HepG2 (cell line): Measurements from ENCODE around the gene DEDD2. TPM values are rescaled to one million over a fixed set of nuclear protein-coding genes. Genes with fewer than 3 reads are reported as not detected.

ENCODE experiments used
- CBX2 ChIP-seq, 2 experiments: fragments of 200-600 bp in 1 of 2; sonication (generic); formaldehyde crosslinking in 1 of 2; IDR thresholded peaks; 2 replicates each; pipeline versions ENCODE4 v1.7.0 to v1.8.1; 2018 to 2022; ENCODE audit warnings: low read depth in 2 of 2, low read length in 1 of 2, mild to moderate bottlenecking in 1 of 2, missing genetic modification reagents in 1 of 2
- HMG20A ChIP-seq: IDR thresholded peaks from 2 replicates; pipeline ENCODE4 v1.6.1; 2016; ENCODE audit warnings: borderline replicate concordance
- KMT2A ChIP-seq: sonication (generic); formaldehyde crosslinking; IDR thresholded peaks from 2 replicates; pipeline ENCODE4 v1.4.0; 2020; ENCODE audit warnings: missing genetic modification reagents
- MEIS1 ChIP-seq: sonication (generic); formaldehyde crosslinking; IDR thresholded peaks from 2 replicates; pipeline ENCODE4 v1.9.0; 2021; ENCODE audit warnings: mild to moderate bottlenecking, missing genetic modification reagents, moderate library complexity, borderline replicate concordance
- MIER2 ChIP-seq: IDR thresholded peaks from 2 replicates; pipeline ENCODE4 v1.6.1; 2016; ENCODE audit warnings: missing biosample characterization, missing genetic modification reagents
- RNF2 ChIP-seq: fragments of 450-650 bp; conservative IDR thresholded peaks from 2 replicates; pipeline ENCODE4 v1.6.1; 2016; ENCODE audit warnings: low read depth
- ZNF329 ChIP-seq: sonication (generic); formaldehyde crosslinking; IDR thresholded peaks from 2 replicates; pipeline ENCODE4 v1.9.0; 2021; ENCODE audit warnings: low read depth, mild to moderate bottlenecking, missing genetic modification reagents
- ZNF589 ChIP-seq: sonication (generic); formaldehyde crosslinking; conservative IDR thresholded peaks from 2 replicates; pipeline ENCODE4 v1.8.0; 2022; ENCODE audit warnings: mild to moderate bottlenecking, moderate library complexity, missing genetic modification reagents
- polyA plus RNA-seq, 8 experiments: library from polyadenylated mRNA; depleted of rRNA in 3 of 8; stranded (reverse) in 7 of 8; unstranded in 1 of 8; fragments of >200 nt; fragmentation: Illumina TruSeq in 4 of 8; extraction: Trizol in 4 of 8; gene quantifications; 2 replicates each; pipeline versions ENCODE4 v1.2.1 to v1.2.3, GENCODE V29; 2011 to 2016; ENCODE audit warnings: low read depth in 4 of 8, missing spikeins in 1 of 8, mixed read lengths in 1 of 8; ENCODE audit not compliant: insufficient read depth in 1 of 8
- total RNA-seq, 5 experiments: library from RNA; depleted of rRNA; stranded (reverse); fragments of >200 nt; fragmentation: Illumina TruSeq; extraction: Trizol; gene quantifications; 2 replicates each; pipeline ENCODE4 v1.2.3, GENCODE V29; 2016; ENCODE audit warnings: low read depth in 1 of 5
- TF ChIP-seq, protein P1 (sequence below): sonication (generic); formaldehyde crosslinking; IDR thresholded peaks from 2 replicates; pipeline ENCODE4 v1.8.0; 2022; ENCODE audit warnings: mild to moderate bottlenecking, missing genetic modification reagents
- TF ChIP-seq, protein P2 (sequence below): sonication (generic); formaldehyde crosslinking; IDR thresholded peaks from 2 replicates; pipeline ENCODE4 v1.5.1; 2020; ENCODE audit warnings: mild to moderate bottlenecking, missing genetic modification reagents, borderline replicate concordance
- TF ChIP-seq, protein P3 (sequence below): IDR thresholded peaks from 2 replicates; pipeline ENCODE4 v1.6.1; 2016; ENCODE audit warnings: mild to moderate bottlenecking
- TF ChIP-seq, protein P4 (sequence below): IDR thresholded peaks from 2 replicates; pipeline ENCODE4 v1.6.1; 2016; ENCODE audit warnings: mild to moderate bottlenecking, missing biosample characterization, missing genetic modification reagents
- TF ChIP-seq, protein P5 (sequence below): sonication (generic); IDR thresholded peaks from 2 replicates; pipeline ENCODE4 v1.6.1; 2016; ENCODE audit warnings: low read depth, borderline replicate concordance
- TF ChIP-seq, protein P6 (sequence below): sonication (generic); formaldehyde crosslinking; IDR thresholded peaks from 2 replicates; pipeline ENCODE4 v1.4.0; 2020; ENCODE audit warnings: mild to moderate bottlenecking, low read depth, missing genetic modification reagents

DEDD2 gene
- total and polyA plus RNA-seq, 2 of the 13 experiments (the other 11 are each of a cell fraction or from before 2014, with no cell fraction given): 19.2 to 24.7 TPM

DNA sequence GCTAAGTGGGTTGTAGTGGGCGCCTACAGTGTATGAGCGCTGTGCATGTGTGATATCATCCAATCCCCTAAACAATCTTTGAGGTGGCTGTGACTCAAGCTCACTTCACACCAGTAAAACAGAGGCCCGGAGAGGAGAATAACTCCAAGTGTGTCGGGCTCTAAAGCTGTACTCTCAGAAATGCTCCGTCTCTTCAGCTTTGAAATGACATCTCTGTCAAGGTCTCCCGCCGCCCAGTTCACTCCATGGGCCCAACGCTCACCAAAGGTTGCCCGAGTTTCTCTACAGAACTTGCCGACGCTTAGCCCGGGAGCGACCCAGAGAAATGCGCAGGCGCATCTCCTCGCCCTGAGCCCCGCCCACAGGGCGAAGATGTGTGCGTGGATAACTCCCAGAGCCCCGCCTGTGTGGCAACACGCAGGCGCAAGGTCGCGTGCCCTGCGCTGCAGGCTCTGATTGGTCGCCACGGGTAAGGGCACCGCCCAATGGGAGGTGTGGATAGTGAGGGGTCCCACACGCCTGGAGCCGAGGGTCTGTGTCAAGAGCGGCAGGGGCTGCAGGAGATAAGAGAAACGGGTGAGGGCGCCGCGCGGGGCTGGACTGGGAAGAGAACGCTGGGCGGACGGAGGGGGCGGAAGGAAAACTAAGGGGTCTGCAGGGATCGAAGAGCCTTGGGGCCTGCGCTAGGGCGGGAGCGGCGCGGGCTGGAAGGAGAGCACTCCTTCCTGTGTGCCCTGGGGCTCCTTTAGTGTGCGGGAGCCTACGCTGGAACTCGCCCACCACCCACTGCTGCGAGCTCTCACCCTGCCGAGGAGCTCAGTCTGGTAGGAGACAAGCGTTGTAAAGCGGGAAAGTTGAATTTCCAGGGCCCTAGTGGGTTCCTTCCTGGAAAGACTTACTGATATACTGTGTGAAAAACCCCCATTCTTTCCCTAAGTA lies 2.6 kb upstream of the DEDD2 start, which contains the start of gene ZNF526 (continued):
- TF ChIP-seq, protein P1, sequence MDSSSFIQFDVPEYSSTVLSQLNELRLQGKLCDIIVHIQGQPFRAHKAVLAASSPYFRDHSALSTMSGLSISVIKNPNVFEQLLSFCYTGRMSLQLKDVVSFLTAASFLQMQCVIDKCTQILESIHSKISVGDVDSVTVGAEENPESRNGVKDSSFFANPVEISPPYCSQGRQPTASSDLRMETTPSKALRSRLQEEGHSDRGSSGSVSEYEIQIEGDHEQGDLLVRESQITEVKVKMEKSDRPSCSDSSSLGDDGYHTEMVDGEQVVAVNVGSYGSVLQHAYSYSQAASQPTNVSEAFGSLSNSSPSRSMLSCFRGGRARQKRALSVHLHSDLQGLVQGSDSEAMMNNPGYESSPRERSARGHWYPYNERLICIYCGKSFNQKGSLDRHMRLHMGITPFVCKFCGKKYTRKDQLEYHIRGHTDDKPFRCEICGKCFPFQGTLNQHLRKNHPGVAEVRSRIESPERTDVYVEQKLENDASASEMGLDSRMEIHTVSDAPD (CRISPR knock-in tag): no peak
- TF ChIP-seq ZNF329 (CRISPR knock-in tag) (no peak), HMG20A (CRISPR knock-in tag) (no peak), ZNF589 (CRISPR knock-in tag) (peak; percentile 69), MIER2 (CRISPR knock-in tag) (no peak; the same call in 1 of the 2 replicates), KMT2A (peak; percentile 70; the same call in 1 of the 2 replicates), CBX2 (IDR thresholded peaks at IDR 0.05; ENCODE audit: low read depth, low read length) (no peak), CBX2 (CRISPR knock-in tag; IDR thresholded peaks at IDR 0.05; ENCODE audit: low read depth) (no peak), RNF2 (0 out of 2 replicates have a peak, but pooled peaks have one; percentile 33), MEIS1 (CRISPR knock-in tag) (no peak; the same call in 1 of the 2 replicates)
- TF ChIP-seq, protein P2, sequence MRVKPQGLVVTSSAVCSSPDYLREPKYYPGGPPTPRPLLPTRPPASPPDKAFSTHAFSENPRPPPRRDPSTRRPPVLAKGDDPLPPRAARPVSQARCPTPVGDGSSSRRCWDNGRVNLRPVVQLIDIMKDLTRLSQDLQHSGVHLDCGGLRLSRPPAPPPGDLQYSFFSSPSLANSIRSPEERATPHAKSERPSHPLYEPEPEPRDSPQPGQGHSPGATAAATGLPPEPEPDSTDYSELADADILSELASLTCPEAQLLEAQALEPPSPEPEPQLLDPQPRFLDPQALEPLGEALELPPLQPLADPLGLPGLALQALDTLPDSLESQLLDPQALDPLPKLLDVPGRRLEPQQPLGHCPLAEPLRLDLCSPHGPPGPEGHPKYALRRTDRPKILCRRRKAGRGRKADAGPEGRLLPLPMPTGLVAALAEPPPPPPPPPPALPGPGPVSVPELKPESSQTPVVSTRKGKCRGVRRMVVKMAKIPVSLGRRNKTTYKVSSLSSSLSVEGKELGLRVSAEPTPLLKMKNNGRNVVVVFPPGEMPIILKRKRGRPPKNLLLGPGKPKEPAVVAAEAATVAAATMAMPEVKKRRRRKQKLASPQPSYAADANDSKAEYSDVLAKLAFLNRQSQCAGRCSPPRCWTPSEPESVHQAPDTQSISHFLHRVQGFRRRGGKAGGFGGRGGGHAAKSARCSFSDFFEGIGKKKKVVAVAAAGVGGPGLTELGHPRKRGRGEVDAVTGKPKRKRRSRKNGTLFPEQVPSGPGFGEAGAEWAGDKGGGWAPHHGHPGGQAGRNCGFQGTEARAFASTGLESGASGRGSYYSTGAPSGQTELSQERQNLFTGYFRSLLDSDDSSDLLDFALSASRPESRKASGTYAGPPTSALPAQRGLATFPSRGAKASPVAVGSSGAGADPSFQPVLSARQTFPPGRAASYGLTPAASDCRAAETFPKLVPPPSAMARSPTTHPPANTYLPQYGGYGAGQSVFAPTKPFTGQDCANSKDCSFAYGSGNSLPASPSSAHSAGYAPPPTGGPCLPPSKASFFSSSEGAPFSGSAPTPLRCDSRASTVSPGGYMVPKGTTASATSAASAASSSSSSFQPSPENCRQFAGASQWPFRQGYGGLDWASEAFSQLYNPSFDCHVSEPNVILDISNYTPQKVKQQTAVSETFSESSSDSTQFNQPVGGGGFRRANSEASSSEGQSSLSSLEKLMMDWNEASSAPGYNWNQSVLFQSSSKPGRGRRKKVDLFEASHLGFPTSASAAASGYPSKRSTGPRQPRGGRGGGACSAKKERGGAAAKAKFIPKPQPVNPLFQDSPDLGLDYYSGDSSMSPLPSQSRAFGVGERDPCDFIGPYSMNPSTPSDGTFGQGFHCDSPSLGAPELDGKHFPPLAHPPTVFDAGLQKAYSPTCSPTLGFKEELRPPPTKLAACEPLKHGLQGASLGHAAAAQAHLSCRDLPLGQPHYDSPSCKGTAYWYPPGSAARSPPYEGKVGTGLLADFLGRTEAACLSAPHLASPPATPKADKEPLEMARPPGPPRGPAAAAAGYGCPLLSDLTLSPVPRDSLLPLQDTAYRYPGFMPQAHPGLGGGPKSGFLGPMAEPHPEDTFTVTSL (CRISPR knock-in tag): peak; percentile 39; the same call in 1 of the 2 replicates
- TF ChIP-seq, protein P3, sequence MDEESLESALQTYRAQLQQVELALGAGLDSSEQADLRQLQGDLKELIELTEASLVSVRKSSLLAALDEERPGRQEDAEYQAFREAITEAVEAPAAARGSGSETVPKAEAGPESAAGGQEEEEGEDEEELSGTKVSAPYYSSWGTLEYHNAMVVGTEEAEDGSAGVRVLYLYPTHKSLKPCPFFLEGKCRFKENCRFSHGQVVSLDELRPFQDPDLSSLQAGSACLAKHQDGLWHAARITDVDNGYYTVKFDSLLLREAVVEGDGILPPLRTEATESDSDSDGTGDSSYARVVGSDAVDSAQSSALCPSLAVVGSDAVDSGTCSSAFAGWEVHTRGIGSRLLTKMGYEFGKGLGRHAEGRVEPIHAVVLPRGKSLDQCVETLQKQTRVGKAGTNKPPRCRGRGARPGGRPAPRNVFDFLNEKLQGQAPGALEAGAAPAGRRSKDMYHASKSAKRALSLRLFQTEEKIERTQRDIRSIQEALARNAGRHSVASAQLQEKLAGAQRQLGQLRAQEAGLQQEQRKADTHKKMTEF (CRISPR knock-in tag): peak; percentile 70
- TF ChIP-seq, protein P4, sequence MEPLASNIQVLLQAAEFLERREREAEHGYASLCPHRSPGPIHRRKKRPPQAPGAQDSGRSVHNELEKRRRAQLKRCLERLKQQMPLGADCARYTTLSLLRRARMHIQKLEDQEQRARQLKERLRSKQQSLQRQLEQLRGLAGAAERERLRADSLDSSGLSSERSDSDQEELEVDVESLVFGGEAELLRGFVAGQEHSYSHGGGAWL: peak; percentile 81; the same call in 1 of the 2 replicates
- TF ChIP-seq, protein P5, sequence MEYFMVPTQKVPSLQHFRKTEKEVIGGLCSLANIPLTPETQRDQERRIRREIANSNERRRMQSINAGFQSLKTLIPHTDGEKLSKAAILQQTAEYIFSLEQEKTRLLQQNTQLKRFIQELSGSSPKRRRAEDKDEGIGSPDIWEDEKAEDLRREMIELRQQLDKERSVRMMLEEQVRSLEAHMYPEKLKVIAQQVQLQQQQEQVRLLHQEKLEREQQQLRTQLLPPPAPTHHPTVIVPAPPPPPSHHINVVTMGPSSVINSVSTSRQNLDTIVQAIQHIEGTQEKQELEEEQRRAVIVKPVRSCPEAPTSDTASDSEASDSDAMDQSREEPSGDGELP: peak; percentile 64; the same call in 1 of the 2 replicates
- TF ChIP-seq, protein P6, sequence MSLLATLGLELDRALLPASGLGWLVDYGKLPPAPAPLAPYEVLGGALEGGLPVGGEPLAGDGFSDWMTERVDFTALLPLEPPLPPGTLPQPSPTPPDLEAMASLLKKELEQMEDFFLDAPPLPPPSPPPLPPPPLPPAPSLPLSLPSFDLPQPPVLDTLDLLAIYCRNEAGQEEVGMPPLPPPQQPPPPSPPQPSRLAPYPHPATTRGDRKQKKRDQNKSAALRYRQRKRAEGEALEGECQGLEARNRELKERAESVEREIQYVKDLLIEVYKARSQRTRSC: no peak
